Gastroesophageal sphincter (tissue), 3 donors: ENCODE measurements around the gene TEX2.
"Not testable (repeated sequence)": the region's sequence is repeated elsewhere in the genome, so short reads cannot be mapped to it uniquely, and the experiment has no call there.

Experiments
- CTCF ChIP-seq, 4 experiments: fragments of 200-600 bp in 2 of 4; fragments of 450-650 bp in 2 of 4; sonication (generic) in 1 of 4; IDR thresholded peaks; one replicate each; pipeline ENCODE4 v1.5.1; 2017 to 2019; ENCODE audit warnings: antibody characterized with exemption in 4 of 4, mild to moderate bottlenecking in 2 of 4, moderate library complexity in 2 of 4
- POLR2A ChIP-seq, 2 donors: fragments of 450-650 bp; IDR thresholded peaks; one replicate each; pipeline ENCODE4 v1.6.1; 2017; ENCODE audit warnings: antibody characterized with exemption in 2 of 2, mild to moderate bottlenecking in 2 of 2, moderate library complexity in 1 of 2

GRCh38 chr17:64220604-64221003 is 42.5 kb downstream of the TEX2 start:
- not testable (repeated sequence) for TF ChIP-seq POLR2A, CTCF (IDR thresholded peaks at IDR 0.05)
